ENCODE results near the gene AMBN. TPM values are rescaled to one million over a fixed set of nuclear protein-coding genes. Genes with fewer than 3 reads are reported as not detected.
A peak's percentile ranks its signal among the peaks of the same experiment; 100 is the strongest.
"Not testable (repeated sequence)": the region's sequence is repeated elsewhere in the genome, so short reads cannot be mapped to it uniquely, and the experiment has no call there.

The AMBN gene
- total RNA-seq, 6 experiments from 2014 or later, result not detected

GRCh38 chr4:70630162-70630561, 38.1 kb downstream of the AMBN start:
- no peaks in the 10 kb centered on the region for H3K27me3 ChIP-seq
- H3K27ac ChIP-seq, result no peak overlapping the region
- ATAC-seq, result no peak
- intact Hi-C loops (cut with DNase I), result no loop called here
- no peak overlapping the region for H3K4me3 ChIP-seq
- no peaks in the 10 kb centered on the region for H3K36me3 ChIP-seq
- H3K9me3 ChIP-seq, result no peaks in the 10 kb centered on the region
- no peaks in the 10 kb centered on the region for H3K4me1 ChIP-seq
- 65% methylated on average over 3 of the region's 3 CpGs for WGBS (ENCODE audit: insufficient coverage, low coverage, low lambda C conversion rate, missing lambda C conversion rate)
- no peak for DNase-seq
- TF ChIP-seq POLR2A (IDR thresholded peaks at IDR 0.05), result no peak
- no peak for TF ChIP-seq CTCF (IDR thresholded peaks at IDR 0.05)

GRCh38 chr4:70632028-70632427, 40.0 kb downstream of the AMBN start:
- TF ChIP-seq POLR2A (IDR thresholded peaks at IDR 0.05) (no peak), CTCF (IDR thresholded peaks at IDR 0.05) (no peak)
- Histone ChIP-seq H3K27ac (no peak overlapping the region), H3K4me1 (peaks cover 0 to under 1% (median 0%) of the 10 kb centered on the region in 4 donors), H3K4me3 (no peak overlapping the region), H3K27me3 (no peaks in the 10 kb centered on the region), H3K9me3 (no peaks in the 10 kb centered on the region), H3K36me3 (no peaks in the 10 kb centered on the region)
- ATAC-seq (peak in 1 of 4 donors; percentile 58), DNase-seq (no peak)
- intact Hi-C loops (cut with DNase I), result no loop called here
- WGBS (ENCODE audit: insufficient coverage, low coverage, low lambda C conversion rate, missing lambda C conversion rate), result 82% methylated on average over 1 of the region's 1 CpG

GRCh38 chr4:70634482-70634881, 42.4 kb downstream of the AMBN start:
- no peaks in the 10 kb centered on the region for H3K9me3 ChIP-seq
- H3K27ac ChIP-seq, result no peak overlapping the region
- TF ChIP-seq POLR2A (IDR thresholded peaks at IDR 0.05), result no peak
- 33% methylated on average over 3 of the region's 5 CpGs for WGBS (ENCODE audit: insufficient coverage, low coverage, low lambda C conversion rate, missing lambda C conversion rate)
- no peaks in the 10 kb centered on the region for H3K36me3 ChIP-seq
- H3K4me3 ChIP-seq, result no peak overlapping the region
- intact Hi-C loops (cut with DNase I), result no loop called here
- H3K4me1 ChIP-seq, result peaks cover 0 to 4% (median 0%) of the 10 kb centered on the region in 4 donors
- DNase-seq (no peak), ATAC-seq (peak; percentile 39 to 83 (median 74))
- H3K27me3 ChIP-seq, result no peaks in the 10 kb centered on the region

GRCh38 chr4:70637239-70637913, 45.3 kb downstream of the AMBN start:
- Histone ChIP-seq H3K36me3 (no peaks in the 10 kb centered on the region), H3K27ac (no peak overlapping the region), H3K9me3 (no peaks in the 10 kb centered on the region), H3K27me3 (no peaks in the 10 kb centered on the region), H3K4me1 (peaks cover 0 to 4% (median 0%) of the 10 kb centered on the region in 4 donors), H3K4me3 (peak overlapping the region in 2 of 3 donors; percentile 20 to 28)
- DNase-seq, result no peak
- intact Hi-C loops (cut with DNase I), result no loop called here
- ATAC-seq, result peak; percentile 71 to 86 (median 82)
- TF ChIP-seq POLR2A (IDR thresholded peaks at IDR 0.05) (no peak), CTCF (IDR thresholded peaks at IDR 0.05) (no peak)
- WGBS (ENCODE audit: insufficient coverage, low coverage, low lambda C conversion rate, missing lambda C conversion rate), result 44% methylated on average over 8 of the region's 8 CpGs

- H3K9me3 ChIP-seq, result no peaks in the 10 kb centered on the region
- no peaks in the 10 kb centered on the region for H3K36me3 ChIP-seq
- ATAC-seq, result no peak
- H3K4me3 ChIP-seq, result no peak overlapping the region
- H3K4me1 ChIP-seq, result peaks cover 0 to 4% (median 0%) of the 10 kb centered on the region in 4 donors
- intact Hi-C loops (cut with DNase I), result no loop called here
- WGBS (ENCODE audit: insufficient coverage, low coverage, low lambda C conversion rate, missing lambda C conversion rate), result 83% methylated on average over 2 of the region's 2 CpGs
- no peak overlapping the region for H3K27ac ChIP-seq
- DNase-seq, result no peak
- H3K27me3 ChIP-seq, result no peaks in the 10 kb centered on the region
- TF ChIP-seq CTCF (IDR thresholded peaks at IDR 0.05), result no peak
- TF ChIP-seq POLR2A (IDR thresholded peaks at IDR 0.05), result no peak
Measured at GRCh38 chr4:70640192-70640591, 48.1 kb downstream of the AMBN start.

- H3K4me1 ChIP-seq; H3K27me3 ChIP-seq; H3K4me3 ChIP-seq; intact Hi-C loops (cut with DNase I); H3K36me3 ChIP-seq; ATAC-seq; DNase-seq; H3K27ac ChIP-seq; H3K9me3 ChIP-seq: not testable (repeated sequence)
- WGBS (ENCODE audit: insufficient coverage, low coverage, low lambda C conversion rate, missing lambda C conversion rate), result 79% methylated on average over 3 of the region's 4 CpGs
Measured at GRCh38 chr4:70650741-70651140, 58.7 kb downstream of the AMBN start.
